HepG2 (cell line): ENCODE results near the gene CDV3. TPM values are rescaled to one million over a fixed set of nuclear protein-coding genes. Genes with fewer than 3 reads are reported as not detected.

ENCODE experiments used
- ARID4A ChIP-seq: sonication (generic); formaldehyde crosslinking; IDR thresholded peaks from 2 replicates; pipeline ENCODE4 v1.5.0; 2020; ENCODE audit warnings: mild to moderate bottlenecking, missing genetic modification reagents, borderline replicate concordance
- ERF ChIP-seq: IDR thresholded peaks from 2 replicates; pipeline ENCODE4 v1.6.1; 2018; ENCODE audit warnings: missing biosample characterization, missing genetic modification reagents
- GTF3A ChIP-seq: sonication (generic); formaldehyde crosslinking; conservative IDR thresholded peaks from 2 replicates; pipeline ENCODE4 v1.4.0; 2020; ENCODE audit warnings: mild to moderate bottlenecking, missing genetic modification reagents
- KLF16 ChIP-seq, 2 experiments: sonication (generic) in 1 of 2; formaldehyde crosslinking in 1 of 2; IDR thresholded peaks; 2 replicates each; pipeline versions ENCODE4 v1.6.1 to v1.8.0; 2016 to 2023; ENCODE audit warnings: missing genetic modification reagents in 2 of 2, missing compliant biosample characterization in 1 of 2
- LCORL ChIP-seq, 2 experiments: fragments of 450-650 bp in 1 of 2; sonication (generic) in 1 of 2; formaldehyde crosslinking in 1 of 2; IDR thresholded peaks; 2 replicates each; pipeline versions ENCODE4 v1.5.0 to v1.6.1; 2017 to 2020; ENCODE audit warnings: antibody characterized with exemption in 1 of 2, missing genetic modification reagents in 1 of 2
- MAFK ChIP-seq, 2 experiments: IDR thresholded peaks in 1 of 2; conservative IDR thresholded peaks in 1 of 2; 2 replicates each; pipeline ENCODE4 v1.6.1; 2011; ENCODE audit warnings: improper control_type of control experiment in 2 of 2, low read length in 2 of 2
- MAX ChIP-seq: IDR thresholded peaks from 2 replicates; pipeline ENCODE4 v1.6.1; 2012; ENCODE audit warnings: inconsistent platforms
- NFKBIZ ChIP-seq: IDR thresholded peaks from 2 replicates; pipeline ENCODE4 v1.6.1; 2018; ENCODE audit warnings: missing genetic modification reagents, missing compliant biosample characterization
- PAXIP1 ChIP-seq: sonication (generic); formaldehyde crosslinking; conservative IDR thresholded peaks from 2 replicates; pipeline ENCODE4 v1.4.0; 2020; ENCODE audit warnings: mild to moderate bottlenecking, missing genetic modification reagents, moderate library complexity
- POGZ ChIP-seq: sonication (generic); formaldehyde crosslinking; IDR thresholded peaks from 2 replicates; pipeline ENCODE4 v1.4.0; 2020; ENCODE audit warnings: mild to moderate bottlenecking, missing genetic modification reagents
- RAD21 ChIP-seq: fragments of 450-650 bp; formaldehyde crosslinking; IDR thresholded peaks from 2 replicates; pipeline ENCODE4 v1.5.0; 2020; ENCODE audit warnings: mild to moderate bottlenecking
- SOX6 ChIP-seq, 2 experiments: fragments of 450-650 bp in 1 of 2; sonication (generic) in 1 of 2; formaldehyde crosslinking in 1 of 2; IDR thresholded peaks; 2 replicates each; pipeline versions ENCODE4 v1.4.0 to v1.6.1; 2017 to 2020; ENCODE audit warnings: antibody characterized with exemption in 1 of 2, mild to moderate bottlenecking in 1 of 2, missing genetic modification reagents in 1 of 2
- TAF1 ChIP-seq: sonication (generic); formaldehyde crosslinking; IDR thresholded peaks from 2 replicates; pipeline ENCODE4 v1.4.0; 2020; ENCODE audit warnings: missing genetic modification reagents
- ZNF207 ChIP-seq: fragments of 450-650 bp; IDR thresholded peaks from 2 replicates; pipeline ENCODE4 v1.6.1; 2016; ENCODE audit warnings: antibody characterized with exemption, borderline replicate concordance
- ZNF253 ChIP-seq: sonication (generic); formaldehyde crosslinking; IDR thresholded peaks from 2 replicates; pipeline ENCODE4 v1.8.0; 2022; ENCODE audit warnings: mild to moderate bottlenecking, missing genetic modification reagents, borderline replicate concordance
- ZNF331 ChIP-seq: sonication (generic); formaldehyde crosslinking; IDR thresholded peaks from 2 replicates; pipeline ENCODE4 v1.4.0; 2020; ENCODE audit warnings: missing genetic modification reagents
- ZNF580 ChIP-seq: IDR thresholded peaks from 2 replicates; pipeline ENCODE4 v1.6.1; 2016; ENCODE audit warnings: low read depth, borderline replicate concordance
- ZNF776 ChIP-seq: sonication (generic); formaldehyde crosslinking; IDR thresholded peaks from 2 replicates; pipeline ENCODE4 v1.4.0; 2020; ENCODE audit warnings: mild to moderate bottlenecking, missing genetic modification reagents
- polyA plus RNA-seq, 8 experiments: library from polyadenylated mRNA; depleted of rRNA in 3 of 8; stranded (reverse) in 7 of 8; unstranded in 1 of 8; fragments of >200 nt; fragmentation: Illumina TruSeq in 4 of 8; extraction: Trizol in 4 of 8; gene quantifications; 2 replicates each; pipeline versions ENCODE4 v1.2.1 to v1.2.3, GENCODE V29; 2011 to 2016; ENCODE audit warnings: low read depth in 4 of 8, missing spikeins in 1 of 8, mixed read lengths in 1 of 8; ENCODE audit not compliant: insufficient read depth in 1 of 8
- total RNA-seq, 5 experiments: library from RNA; depleted of rRNA; stranded (reverse); fragments of >200 nt; fragmentation: Illumina TruSeq; extraction: Trizol; gene quantifications; 2 replicates each; pipeline ENCODE4 v1.2.3, GENCODE V29; 2016; ENCODE audit warnings: low read depth in 1 of 5
- TF ChIP-seq, protein P1 (sequence below): sonication (generic); formaldehyde crosslinking; IDR thresholded peaks from 2 replicates; pipeline ENCODE4 v1.5.0; 2020; ENCODE audit warnings: missing genetic modification reagents, mild to moderate bottlenecking, borderline replicate concordance

The CDV3 gene
- total and polyA plus RNA-seq, 2 of the 13 experiments (the other 11 are each of a cell fraction or from before 2014, with no cell fraction given): 46.6 to 145 TPM

GRCh38 chr3:133573054-133573628 is 345 bp upstream of the CDV3 start (continued):
- no peak for TF ChIP-seq ZNF253 (CRISPR knock-in tag)
- peak; percentile 26 to 46; a peak in 2 of 4 replicates for TF ChIP-seq MAFK (conservative IDR thresholded peaks at IDR 0.05 in 1 of 2, IDR thresholded peaks at IDR 0.05 in 1 of 2; ENCODE audit: low read length in 2 of 2)
- 0 out of 2 replicates have a peak, but pooled peaks have one; percentile 8 for TF ChIP-seq POGZ (CRISPR knock-in tag)
- no peak for TF ChIP-seq SOX6 (IDR thresholded peaks at IDR 0.05)
- TF ChIP-seq SOX6 (CRISPR knock-in tag; IDR thresholded peaks at IDR 0.05): peak; percentile 50; the same call in 1 of the 2 replicates
- TF ChIP-seq ZNF207: no peak
- TF ChIP-seq, protein P1, sequence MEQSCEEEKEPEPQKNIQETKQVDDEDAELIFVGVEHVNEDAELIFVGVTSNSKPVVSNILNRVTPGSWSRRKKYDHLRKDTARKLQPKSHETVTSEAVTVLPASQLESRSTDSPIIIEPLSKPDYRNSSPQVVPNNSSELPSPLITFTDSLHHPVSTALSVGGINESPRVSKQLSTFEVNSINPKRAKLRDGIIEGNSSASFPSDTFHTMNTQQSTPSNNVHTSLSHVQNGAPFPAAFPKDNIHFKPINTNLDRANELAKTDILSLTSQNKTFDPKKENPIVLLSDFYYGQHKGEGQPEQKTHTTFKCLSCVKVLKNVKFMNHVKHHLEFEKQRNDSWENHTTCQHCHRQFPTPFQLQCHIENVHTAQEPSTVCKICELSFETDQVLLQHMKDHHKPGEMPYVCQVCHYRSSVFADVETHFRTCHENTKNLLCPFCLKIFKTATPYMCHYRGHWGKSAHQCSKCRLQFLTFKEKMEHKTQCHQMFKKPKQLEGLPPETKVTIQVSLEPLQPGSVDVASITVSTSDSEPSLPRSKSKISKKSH (CRISPR knock-in tag): peak; percentile 52; the same call in 1 of the 2 replicates
- TF ChIP-seq ARID4A (CRISPR knock-in tag): peak; percentile 62; the same call in 1 of the 2 replicates
- TF ChIP-seq GTF3A (CRISPR knock-in tag): 0 out of 2 replicates have a peak, but pooled peaks have one; percentile 4
- no peak for TF ChIP-seq ZNF776 (CRISPR knock-in tag)
- peak; percentile 47; the same call in 1 of the 2 replicates for TF ChIP-seq ERF (CRISPR knock-in tag)
- peak; percentile 67 for TF ChIP-seq NFKBIZ (CRISPR knock-in tag)
- TF ChIP-seq TAF1: peak; percentile 71; the same call in 1 of the 2 replicates
- TF ChIP-seq LCORL (IDR thresholded peaks at IDR 0.05): no peak
- TF ChIP-seq LCORL (CRISPR knock-in tag; IDR thresholded peaks at IDR 0.05): peak; percentile 41; the same call in 1 of the 2 replicates
- TF ChIP-seq ZNF331 (CRISPR knock-in tag): peak; percentile 68
- TF ChIP-seq RAD21: 0 out of 2 replicates have a peak, but pooled peaks have one; percentile 4
- TF ChIP-seq MAX: peak; percentile 81
- TF ChIP-seq PAXIP1: peak; percentile 56; the same call in 1 of the 2 replicates
- 0 out of 4 replicates have a peak, but pooled peaks of 1 of the 2 experiments have one; percentile 19 for TF ChIP-seq KLF16 (CRISPR knock-in tag; IDR thresholded peaks at IDR 0.05)
- peak; percentile 68; the same call in 1 of the 2 replicates for TF ChIP-seq ZNF580 (CRISPR knock-in tag)
